Sigmoid colon (tissue), 7 donors: ENCODE measurements around the gene ZNF217. TPM values are rescaled to one million over a fixed set of nuclear protein-coding genes. Genes with fewer than 3 reads are reported as not detected.

Experiments used
- DNase-seq: peaks from one replicate; pipeline ENCODE4 v3.0.0-alpha.2; 2019
- H3K27ac ChIP-seq, 4 donors: fragments of 200-600 bp; sonication (generic); one replicate each; pipeline ENCODE4 v1.5.1; 2016 to 2019; ENCODE audit warnings: mild to moderate bottlenecking in 1 of 4
- H3K27me3 ChIP-seq, 3 donors: fragments of 200-600 bp; sonication (generic); one replicate each; pipeline ENCODE4 v1.5.1; 2019; ENCODE audit warnings: mild to moderate bottlenecking in 1 of 3
- H3K36me3 ChIP-seq, 4 donors: fragments of 200-600 bp; sonication (generic); one replicate each; pipeline ENCODE4 v1.5.1; 2016 to 2019
- H3K4me1 ChIP-seq, 4 donors: fragments of 200-600 bp; sonication (generic); one replicate each; pipeline ENCODE4 v1.5.1; 2017 to 2019
- H3K4me3 ChIP-seq, 4 donors: fragments of 200-600 bp; sonication (generic); one replicate each; pipeline ENCODE4 v1.5.1; 2017 to 2019; ENCODE audit warnings: mild to moderate bottlenecking in 2 of 4, moderate library complexity in 1 of 4
- H3K9me3 ChIP-seq, 4 donors: fragments of 200-600 bp in 3 of 4; sonication (generic) in 3 of 4; one replicate each; pipeline versions ENCODE4 v1.5.1 to v1.6.1; 2013 to 2019
- EP300 ChIP-seq, 4 donors: sonication (generic); formaldehyde crosslinking; IDR thresholded peaks; one replicate each; pipeline ENCODE4 v1.6.1; 2017; ENCODE audit warnings: antibody characterized with exemption in 4 of 4
- POLR2A ChIP-seq, 2 donors: fragments of 450-650 bp; IDR thresholded peaks; one replicate each; pipeline ENCODE4 v1.6.1; 2016; ENCODE audit warnings: antibody characterized with exemption in 2 of 2, mild to moderate bottlenecking in 2 of 2, moderate library complexity in 2 of 2
- POLR2AphosphoS5 ChIP-seq, 4 donors: sonication (generic); formaldehyde crosslinking; IDR thresholded peaks; one replicate each; pipeline ENCODE4 v1.6.1; 2017; ENCODE audit warnings: antibody characterized with exemption in 4 of 4
- WGBS, 2 donors: extraction: QIAGEN DNeasy Blood & Tissue Kit; methylation state at CpG; one replicate each; pipeline ENCODE4 v1.1.7; 2013; 5-methylcytosine and 5-hydroxymethylcytosine counted together
- intact Hi-C: fragments of 100-400 bp; cut with DNase I; formaldehyde crosslinking; loops from one replicate; pipeline ENCODE4 v1.15.1; 2023
- polyA plus RNA-seq, 3 donors: library from polyadenylated mRNA; stranded (reverse); fragments of 200-250 nt; gene quantifications; one replicate each; pipeline ENCODE4 v1.2.3, GENCODE V29; 2013
- total RNA-seq, 4 donors: library from RNA; depleted of rRNA; stranded (reverse); fragments of >200 nt; gene quantifications; one replicate each; pipeline ENCODE4 v1.1.0, GENCODE V29; 2016
- TF ChIP-seq, protein P1 (sequence below), 4 experiments: fragments of 450-650 bp in 3 of 4; fragments of 200-600 bp in 1 of 4; IDR thresholded peaks; one replicate each; pipeline ENCODE4 v1.5.1; 2016 to 2019; ENCODE audit warnings: antibody characterized with exemption in 4 of 4, mild to moderate bottlenecking in 3 of 4, moderate library complexity in 2 of 4
- donor health status: healthy with polysubstance abuse.
- donor health status: Bipolar disorder and iron deficiency.
- donor health status: healthy.

ZNF217 gene
- total and polyA plus RNA-seq, 7 donors = 11.4 to 27.0 (median 18.4) TPM

DNA sequence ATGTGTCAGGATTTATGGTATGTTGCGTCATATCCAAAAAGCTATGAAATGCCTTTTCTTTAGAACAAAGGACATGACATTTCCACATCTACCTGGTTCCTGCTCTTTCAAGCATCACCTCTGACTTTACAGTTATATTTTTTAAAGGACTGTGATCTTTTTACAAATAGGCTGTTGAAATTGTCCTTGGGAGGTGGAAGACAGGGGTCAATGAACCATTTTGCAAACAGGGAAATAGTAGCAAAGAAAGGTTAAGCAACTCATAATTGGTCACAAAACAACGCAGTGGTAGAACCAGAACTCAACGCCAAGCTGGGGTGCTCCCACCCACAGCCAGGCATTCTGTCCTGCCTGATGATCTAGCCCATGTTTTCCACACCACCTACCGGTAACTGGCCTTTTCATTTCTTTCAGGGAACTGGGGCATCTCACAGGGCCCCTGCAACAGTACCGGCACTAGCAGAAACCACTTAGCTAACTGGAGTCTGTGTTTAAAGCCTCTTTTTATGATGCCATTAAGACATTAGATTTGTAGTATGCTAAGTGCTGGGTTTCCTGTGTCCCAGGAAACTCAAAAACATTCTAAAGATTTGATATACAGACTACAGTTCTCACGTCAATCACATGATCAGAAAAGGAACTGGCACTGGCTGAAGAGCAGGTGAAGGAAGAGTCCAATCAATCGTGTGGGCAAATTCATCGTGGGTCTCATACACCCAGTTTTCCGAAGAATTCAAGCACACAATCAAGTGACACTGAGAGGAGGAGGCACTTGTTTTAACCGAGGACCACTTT lies 13.9 kb downstream of the ZNF217 start:
- no peaks in the 10 kb centered on the region for H3K27me3 ChIP-seq
- WGBS, 2 donors = 3 to 23% methylated on average over 10 of the region's 10 CpGs
- peaks cover 20 to 37% (median 26%) of the 10 kb centered on the region in 4 donors for H3K36me3 ChIP-seq
- peaks cover 0 to 37% (median 28%) of the 10 kb centered on the region in 4 donors for H3K4me1 ChIP-seq
- intact Hi-C loops = loop anchor here (5.0 kb wide), 2 partner anchors 43 to 628 kb away; partner anchors contain the start of gene PFDN4
- TF ChIP-seq POLR2AphosphoS5 (IDR thresholded peaks at IDR 0.05) (peak in 3 of 4 donors; percentile 18 to 43 (median 31)), POLR2A (IDR thresholded peaks at IDR 0.05) (no peak)
- peak overlapping the region in 1 of 4 donors; percentile 2 for H3K4me3 ChIP-seq
- H3K27ac ChIP-seq = peak overlapping the region; percentile 67 to 79 (median 72)
- DNase-seq = no peak
- H3K9me3 ChIP-seq = no peaks in the 10 kb centered on the region

DNA sequence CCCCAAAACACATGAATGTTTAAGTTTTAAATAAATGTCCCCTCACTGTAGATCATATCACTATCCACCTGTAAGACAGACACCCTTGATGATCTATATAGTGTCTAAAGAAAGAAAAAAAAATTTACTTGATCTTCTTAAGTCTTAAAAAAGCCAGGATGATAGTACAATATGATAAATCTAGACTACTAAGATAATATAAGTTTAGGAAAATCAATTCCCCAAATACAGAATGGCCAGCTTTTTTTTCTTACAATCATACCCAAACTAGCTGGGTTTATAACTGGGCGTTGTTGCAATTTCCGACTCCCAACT lies 14.4 kb downstream of the ZNF217 start:
- TF ChIP-seq, protein P1, sequence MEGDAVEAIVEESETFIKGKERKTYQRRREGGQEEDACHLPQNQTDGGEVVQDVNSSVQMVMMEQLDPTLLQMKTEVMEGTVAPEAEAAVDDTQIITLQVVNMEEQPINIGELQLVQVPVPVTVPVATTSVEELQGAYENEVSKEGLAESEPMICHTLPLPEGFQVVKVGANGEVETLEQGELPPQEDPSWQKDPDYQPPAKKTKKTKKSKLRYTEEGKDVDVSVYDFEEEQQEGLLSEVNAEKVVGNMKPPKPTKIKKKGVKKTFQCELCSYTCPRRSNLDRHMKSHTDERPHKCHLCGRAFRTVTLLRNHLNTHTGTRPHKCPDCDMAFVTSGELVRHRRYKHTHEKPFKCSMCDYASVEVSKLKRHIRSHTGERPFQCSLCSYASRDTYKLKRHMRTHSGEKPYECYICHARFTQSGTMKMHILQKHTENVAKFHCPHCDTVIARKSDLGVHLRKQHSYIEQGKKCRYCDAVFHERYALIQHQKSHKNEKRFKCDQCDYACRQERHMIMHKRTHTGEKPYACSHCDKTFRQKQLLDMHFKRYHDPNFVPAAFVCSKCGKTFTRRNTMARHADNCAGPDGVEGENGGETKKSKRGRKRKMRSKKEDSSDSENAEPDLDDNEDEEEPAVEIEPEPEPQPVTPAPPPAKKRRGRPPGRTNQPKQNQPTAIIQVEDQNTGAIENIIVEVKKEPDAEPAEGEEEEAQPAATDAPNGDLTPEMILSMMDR (IDR thresholded peaks at IDR 0.05) = no peak
- no peak for TF ChIP-seq EP300 (IDR thresholded peaks at IDR 0.05)
- TF ChIP-seq POLR2AphosphoS5 (IDR thresholded peaks at IDR 0.05) = no peak
- TF ChIP-seq POLR2A (IDR thresholded peaks at IDR 0.05) = no peak
- WGBS, 2 donors = 3 to 21% methylated on average over 2 of the region's 2 CpGs

DNA sequence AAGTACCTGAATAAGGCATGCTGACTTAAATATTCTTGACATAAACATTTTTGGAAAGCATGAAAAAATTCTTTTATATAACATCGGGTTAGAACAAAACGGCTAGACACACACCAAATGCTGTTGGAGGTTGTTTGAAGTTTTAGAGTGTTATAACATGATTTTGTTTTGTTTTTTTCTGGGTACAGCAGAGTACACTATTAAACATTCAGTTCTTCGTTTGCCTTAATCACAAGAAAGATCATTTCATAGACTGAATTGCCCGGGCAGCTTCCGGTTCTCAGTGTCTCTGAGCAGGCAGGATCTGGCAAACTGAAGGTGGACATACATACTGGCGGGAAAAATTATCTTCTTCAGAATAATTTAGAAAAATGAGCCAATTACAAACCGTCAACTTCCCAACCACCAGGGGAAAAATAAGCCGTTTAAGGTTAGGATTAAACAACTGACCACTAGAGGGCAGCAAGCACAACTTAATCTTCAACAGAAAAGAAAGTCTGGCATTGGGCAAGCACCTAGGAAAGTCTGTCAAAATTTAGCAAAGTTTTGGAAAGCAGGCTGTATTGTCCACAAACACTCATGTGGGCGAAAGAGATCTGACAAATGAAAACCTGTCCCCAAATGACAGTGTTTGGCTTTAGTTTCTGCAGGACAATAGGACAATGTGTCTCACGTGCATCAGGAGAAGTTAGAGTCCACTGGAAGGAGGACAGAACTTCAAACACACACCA lies 15.0 kb downstream of the ZNF217 start:
- no peak for DNase-seq
- Histone ChIP-seq H3K4me3 (peak overlapping the region in 3 of 4 donors; percentile 2 to 10 (median 7)), H3K9me3 (no peaks in the 10 kb centered on the region), H3K27me3 (no peaks in the 10 kb centered on the region), H3K4me1 (peaks cover 0 to 37% (median 28%) of the 10 kb centered on the region in 4 donors), H3K36me3 (peaks cover 20 to 43% (median 28%) of the 10 kb centered on the region in 4 donors), H3K27ac (peak overlapping the region; percentile 67 to 79 (median 72))
- TF ChIP-seq EP300 (IDR thresholded peaks at IDR 0.05) (no peak), POLR2AphosphoS5 (IDR thresholded peaks at IDR 0.05) (peak in 2 of 4 donors; percentile 7 to 33)
- TF ChIP-seq, protein P1 (IDR thresholded peaks at IDR 0.05) = peak; percentile 86 to 99 (median 97)
- intact Hi-C loops = loop anchor here (1.0 to 5.0 kb wide), 5 partner anchors 44 to 629 kb away; partner anchors contain the start of gene PFDN4
- 3 to 14% methylated on average over 10 of the region's 10 CpGs for WGBS, 2 donors

More for the DNA sequence above, 14.4 kb downstream of the ZNF217 start:
- DNase-seq = no peak
- Histone ChIP-seq H3K36me3 (peaks cover 20 to 38% (median 26%) of the 10 kb centered on the region in 4 donors), H3K27ac (peak overlapping the region; percentile 67 to 79 (median 72)), H3K4me1 (peaks cover 0 to 37% (median 28%) of the 10 kb centered on the region in 4 donors), H3K4me3 (peak overlapping the region in 3 of 4 donors; percentile 2 to 10 (median 7)), H3K27me3 (no peaks in the 10 kb centered on the region), H3K9me3 (no peaks in the 10 kb centered on the region)
- intact Hi-C loops = loop anchor here (5.0 kb wide), 2 partner anchors 43 to 628 kb away; partner anchors contain the start of gene PFDN4

DNA sequence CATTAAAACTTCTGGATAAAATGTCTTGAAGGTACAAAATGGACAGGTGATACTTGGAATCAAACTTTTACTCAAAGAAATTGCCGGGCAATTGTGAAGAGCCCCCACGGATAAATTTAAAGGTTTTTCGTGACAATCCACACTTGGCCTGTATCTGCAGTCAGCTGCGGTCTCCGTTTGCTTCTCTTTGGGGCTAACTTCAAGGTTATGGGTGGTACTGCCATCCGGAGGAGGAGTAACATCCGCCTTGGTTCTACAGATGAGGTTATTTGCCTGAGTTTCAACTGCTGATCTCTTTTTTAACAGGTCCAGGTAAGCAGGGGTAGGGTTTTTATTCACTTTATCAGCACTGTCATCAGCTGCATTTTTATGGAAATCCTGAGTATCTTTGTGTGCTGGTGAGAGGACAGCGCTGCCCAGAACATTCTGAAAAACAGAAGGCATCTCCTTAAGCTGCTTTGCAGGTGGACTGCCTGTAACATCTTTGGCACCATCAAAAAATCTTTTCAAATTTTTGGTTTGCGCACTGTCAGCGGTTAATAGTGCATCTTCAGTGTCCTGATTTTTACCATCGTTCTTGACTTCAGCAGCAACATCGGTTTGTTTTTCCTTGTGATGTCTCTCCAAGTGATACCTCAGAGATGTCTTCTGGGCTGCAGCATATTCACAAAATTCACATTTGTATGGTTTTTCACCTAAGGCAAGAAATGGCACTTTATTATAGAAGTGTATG lies 16.9 kb downstream of the ZNF217 start:
- TF ChIP-seq EP300 (IDR thresholded peaks at IDR 0.05) (no peak), POLR2A (IDR thresholded peaks at IDR 0.05) (no peak), POLR2AphosphoS5 (IDR thresholded peaks at IDR 0.05) (no peak)
- TF ChIP-seq, protein P1 (IDR thresholded peaks at IDR 0.05) = no peak
- no peaks in the 10 kb centered on the region for H3K9me3 ChIP-seq
- peaks cover 13 to 45% (median 24%) of the 10 kb centered on the region in 4 donors for H3K36me3 ChIP-seq
- no peak overlapping the region for H3K4me3 ChIP-seq
- no peaks in the 10 kb centered on the region for H3K27me3 ChIP-seq
- WGBS, 2 donors = 83 to 89% methylated on average over 12 of the region's 12 CpGs
- no peak for DNase-seq
- H3K4me1 ChIP-seq = peaks cover 0 to 34% (median 28%) of the 10 kb centered on the region in 4 donors
- no peak overlapping the region for H3K27ac ChIP-seq
- intact Hi-C loops = loop anchor here (5.0 kb wide), 2 partner anchors 46 to 631 kb away; partner anchors contain the start of gene PFDN4
